Measurements from ENCODE around the gene NRXN3. TPM values are rescaled to one million over a fixed set of nuclear protein-coding genes. Genes with fewer than 3 reads are reported as not detected.

Gene NRXN3
- total and polyA plus RNA-seq, 2 experiments from 2014 or later, result 1.0 to 1.8 TPM

- TF ChIP-seq ZNF462 (CRISPR knock-in tag; IDR thresholded peaks at IDR 0.05) (no peak), ZNF114 (CRISPR knock-in tag; IDR thresholded peaks at IDR 0.05) (no peak)
These were observed 1251.6 kb downstream of the NRXN3 start (continued) for GRCh38 chr14:79421811-79422210.

- H3K27me3 Mint-ChIP-seq (ENCODE audit: insufficient read depth, low read depth, poor library complexity), result peaks cover 3% of the 10 kb centered on the region
- H3K27me3 ChIP-seq (ENCODE audit: insufficient read depth), result no peaks in the 10 kb centered on the region
These were observed 1254.3 kb downstream of the NRXN3 start for GRCh38 chr14:79424462-79424861.

More at GRCh38 chr14:79424462-79424861, 1254.3 kb downstream of the NRXN3 start:
- Histone ChIP-seq H3K36me3 (ENCODE audit: insufficient read depth) (no peaks in the 10 kb centered on the region), H3K4me1 (ENCODE audit: insufficient read depth) (no peaks in the 10 kb centered on the region), H4K20me1 (replicated peaks; ENCODE audit: insufficient read depth) (no peaks in the 10 kb centered on the region), H3K79me2 (replicated peaks; ENCODE audit: insufficient read depth) (no peaks in the 10 kb centered on the region), H3F3A (replicated peaks; ENCODE audit: low read depth) (no peaks in the 10 kb centered on the region), H3K27ac (ENCODE audit: low read depth) (no peak overlapping the region), H3K4me2 (no peak overlapping the region), H2AFZ (no peak overlapping the region), H3K9me2 (ENCODE audit: insufficient read depth) (no peaks in the 10 kb centered on the region), H3K4me3 (no peak overlapping the region)
- TF ChIP-seq, protein P1, sequence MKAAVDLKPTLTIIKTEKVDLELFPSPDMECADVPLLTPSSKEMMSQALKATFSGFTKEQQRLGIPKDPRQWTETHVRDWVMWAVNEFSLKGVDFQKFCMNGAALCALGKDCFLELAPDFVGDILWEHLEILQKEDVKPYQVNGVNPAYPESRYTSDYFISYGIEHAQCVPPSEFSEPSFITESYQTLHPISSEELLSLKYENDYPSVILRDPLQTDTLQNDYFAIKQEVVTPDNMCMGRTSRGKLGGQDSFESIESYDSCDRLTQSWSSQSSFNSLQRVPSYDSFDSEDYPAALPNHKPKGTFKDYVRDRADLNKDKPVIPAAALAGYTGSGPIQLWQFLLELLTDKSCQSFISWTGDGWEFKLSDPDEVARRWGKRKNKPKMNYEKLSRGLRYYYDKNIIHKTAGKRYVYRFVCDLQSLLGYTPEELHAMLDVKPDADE (IDR thresholded peaks at IDR 0.05), result no peak
- TF ChIP-seq CTCF (conservative IDR thresholded peaks at IDR 0.05; ENCODE audit: low read depth in 2 of 2) (no peak), NANOG (IDR thresholded peaks at IDR 0.05; ENCODE audit: borderline replicate concordance) (no peak), ZNF114 (CRISPR knock-in tag; IDR thresholded peaks at IDR 0.05) (no peak), EZH2phosphoT487 (IDR thresholded peaks at IDR 0.05; ENCODE audit: unreplicated experiment) (no peak), ZNF331 (CRISPR knock-in tag; IDR thresholded peaks at IDR 0.05; ENCODE audit: low read depth) (no peak), JUNB (IDR thresholded peaks at IDR 0.05; ENCODE audit: unreplicated experiment) (no peak)
- Mint-ChIP-seq H3K27ac (no peak overlapping the region), H3K36me3 (ENCODE audit: low read depth) (no peaks in the 10 kb centered on the region), H3K4me3 (no peak overlapping the region), H3K4me1 (no peaks in the 10 kb centered on the region), H3K9me3 (no peaks in the 10 kb centered on the region)
- no peak for DNase-seq (ENCODE audit: low spot score)
- no peak for ATAC-seq

Measured in GM23338 (cell line).